HepG2 (cell line): ENCODE results near the gene ELAC1.

Experiments
- CHD4 ChIP-seq: fragments of 200-600 bp; sonication (generic); IDR thresholded peaks from 2 replicates; pipeline ENCODE4 v1.7.0; 2017; ENCODE audit warnings: mild to moderate bottlenecking, low read length, borderline replicate concordance
- KDM4B ChIP-seq: sonication (generic); formaldehyde crosslinking; IDR thresholded peaks from 2 replicates; pipeline ENCODE4 v1.4.0; 2020; ENCODE audit warnings: missing genetic modification reagents
- ZNF792 ChIP-seq: IDR thresholded peaks from 2 replicates; pipeline ENCODE4 v1.6.1; 2016
- ZSCAN31 ChIP-seq: sonication (generic); formaldehyde crosslinking; IDR thresholded peaks from 2 replicates; pipeline ENCODE4 v1.5.0; 2020; ENCODE audit warnings: low read depth, mild to moderate bottlenecking, missing genetic modification reagents
- TF ChIP-seq, protein P1 (sequence below): sonication (generic); formaldehyde crosslinking; IDR thresholded peaks from 2 replicates; pipeline ENCODE4 v1.5.0; 2020; ENCODE audit warnings: mild to moderate bottlenecking, missing genetic modification reagents, moderate library complexity

DNA sequence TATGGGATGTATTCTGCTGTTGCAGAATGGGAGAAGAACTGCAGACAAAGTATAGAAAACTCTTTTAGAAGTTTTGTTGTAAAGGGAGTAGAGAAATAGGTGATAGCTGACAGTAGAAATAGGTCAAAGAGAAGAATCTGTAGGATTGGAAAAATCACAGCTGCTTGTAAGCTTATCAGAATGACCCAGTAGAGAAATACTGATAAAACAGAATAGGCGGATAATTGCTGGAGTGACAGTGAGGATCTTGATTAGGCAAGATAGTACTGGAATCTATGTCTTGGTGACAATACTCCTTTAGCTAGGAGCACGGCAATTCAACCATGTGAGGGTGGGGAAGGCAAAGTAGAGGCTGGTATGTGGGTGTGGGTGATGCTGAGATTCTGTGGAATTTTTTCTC is 57.7 kb downstream of the ELAC1 start:
- no peak for TF ChIP-seq CHD4
- no peak for TF ChIP-seq ZNF792 (CRISPR knock-in tag)
- TF ChIP-seq, protein P1, sequence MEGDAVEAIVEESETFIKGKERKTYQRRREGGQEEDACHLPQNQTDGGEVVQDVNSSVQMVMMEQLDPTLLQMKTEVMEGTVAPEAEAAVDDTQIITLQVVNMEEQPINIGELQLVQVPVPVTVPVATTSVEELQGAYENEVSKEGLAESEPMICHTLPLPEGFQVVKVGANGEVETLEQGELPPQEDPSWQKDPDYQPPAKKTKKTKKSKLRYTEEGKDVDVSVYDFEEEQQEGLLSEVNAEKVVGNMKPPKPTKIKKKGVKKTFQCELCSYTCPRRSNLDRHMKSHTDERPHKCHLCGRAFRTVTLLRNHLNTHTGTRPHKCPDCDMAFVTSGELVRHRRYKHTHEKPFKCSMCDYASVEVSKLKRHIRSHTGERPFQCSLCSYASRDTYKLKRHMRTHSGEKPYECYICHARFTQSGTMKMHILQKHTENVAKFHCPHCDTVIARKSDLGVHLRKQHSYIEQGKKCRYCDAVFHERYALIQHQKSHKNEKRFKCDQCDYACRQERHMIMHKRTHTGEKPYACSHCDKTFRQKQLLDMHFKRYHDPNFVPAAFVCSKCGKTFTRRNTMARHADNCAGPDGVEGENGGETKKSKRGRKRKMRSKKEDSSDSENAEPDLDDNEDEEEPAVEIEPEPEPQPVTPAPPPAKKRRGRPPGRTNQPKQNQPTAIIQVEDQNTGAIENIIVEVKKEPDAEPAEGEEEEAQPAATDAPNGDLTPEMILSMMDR (CRISPR knock-in tag) = no peak
- TF ChIP-seq KDM4B (CRISPR knock-in tag) = no peak
- no peak for TF ChIP-seq ZSCAN31 (CRISPR knock-in tag)
